ENCODE results near the gene CTNNA2. TPM values are rescaled to one million over a fixed set of nuclear protein-coding genes. Genes with fewer than 3 reads are reported as not detected.

The CTNNA2 gene
- polyA plus RNA-seq, 1 of the 3 experiments (the other 2 are of a cell fraction): 0.30 TPM

DNA sequence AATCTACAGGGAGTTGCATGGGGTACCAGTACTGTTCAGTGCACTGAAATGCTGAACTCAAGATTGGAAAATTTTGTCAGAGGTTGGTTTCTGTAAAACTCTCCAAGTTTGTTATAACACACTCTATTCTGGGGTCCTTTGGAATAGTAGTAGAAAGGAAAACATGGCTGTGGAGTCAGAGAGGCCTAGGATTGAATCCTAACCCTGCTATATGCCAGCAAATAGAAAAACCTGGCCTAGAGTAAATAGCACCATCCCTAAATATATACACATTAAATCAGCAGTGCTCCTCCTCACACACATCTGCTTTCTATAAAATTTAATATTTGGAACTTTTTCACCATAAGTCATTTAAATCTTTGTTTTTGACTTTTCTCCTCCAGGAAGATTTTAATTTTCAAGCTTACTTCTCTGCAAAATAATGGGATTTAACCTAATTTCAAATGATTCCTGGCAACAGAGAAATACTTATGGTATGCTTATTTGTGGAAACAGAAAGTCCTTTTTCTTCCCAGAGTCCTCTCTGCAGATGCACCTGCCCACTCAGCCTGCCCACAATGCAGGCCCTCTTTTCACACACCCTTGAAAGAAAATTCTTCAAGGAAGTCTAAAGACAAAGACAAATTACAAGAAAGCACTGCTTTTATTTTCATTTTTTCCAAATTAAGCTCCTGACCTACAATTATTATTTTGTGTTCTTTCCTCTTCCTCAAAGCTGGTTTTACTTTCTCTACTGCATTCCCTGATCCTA lies 989.2 kb downstream of the CTNNA2 start:
- no peaks in the 10 kb centered on the region for H4K20me1 ChIP-seq (ENCODE audit: insufficient read depth)
- DNase-seq: no peak
- no peak overlapping the region for H2AFZ ChIP-seq (ENCODE audit: low read depth)
- no peak overlapping the region for H3K4me3 ChIP-seq (ENCODE audit: low read depth in 2 of 2, low read length in 1 of 2)
- no peaks in the 10 kb centered on the region for H3K79me2 ChIP-seq (ENCODE audit: insufficient read depth)
- no peak overlapping the region for H3K9ac ChIP-seq
- no peak overlapping the region for H3K4me2 ChIP-seq
- H3K36me3 ChIP-seq (replicated peaks in 1 of 2; ENCODE audit: control insufficient read depth in 1 of 2, insufficient read depth in 2 of 2, low read length in 1 of 2): no peaks in the 10 kb centered on the region
- no peaks in the 10 kb centered on the region for H3K9me2 ChIP-seq
- CTCF ChIA-PET: interaction anchor here (1.3 to 11.7 kb wide), 2 partner anchors 177 to 428 kb away, joined by 3 to 179 read pairs; no protein-coding TSS in a partner anchor
- no peak overlapping the region for H3K27ac ChIP-seq (ENCODE audit: low read depth in 2 of 2, low read length in 1 of 2)
- H3K4me1 ChIP-seq (ENCODE audit: control insufficient read depth in 1 of 2, insufficient read depth in 2 of 2, low read depth in 1 of 2, low read length in 1 of 2): peaks cover 0 to 7% of the 10 kb centered on the region in 2 experiments; a peak in 3 of 4 replicates
- no peaks in the 10 kb centered on the region for H3K27me3 ChIP-seq (ENCODE audit: insufficient read depth)
- H3K9me3 ChIP-seq: no peaks in the 10 kb centered on the region
- TF ChIP-seq TEAD4 (IDR thresholded peaks at IDR 0.05; ENCODE audit: borderline replicate concordance, insufficient read depth) (no peak), JUND (IDR thresholded peaks at IDR 0.05) (no peak), RCOR1 (IDR thresholded peaks at IDR 0.05; ENCODE audit: low read length) (no peak), RFX5 (IDR thresholded peaks at IDR 0.05; ENCODE audit: low read length) (no peak), GATA2 (CRISPR knock-in tag; IDR thresholded peaks at IDR 0.05) (no peak), SIN3A (IDR thresholded peaks at IDR 0.05; ENCODE audit: borderline replicate concordance, low read depth, low read length) (no peak), CHD2 (IDR thresholded peaks at IDR 0.05; ENCODE audit: low read length, partially characterized antibody) (no peak), MEF2A (IDR thresholded peaks at IDR 0.05; ENCODE audit: borderline replicate concordance, low read depth) (no peak), NFIC (IDR thresholded peaks at IDR 0.05; ENCODE audit: borderline replicate concordance) (no peak), YY1 (IDR thresholded peaks at IDR 0.05; ENCODE audit: low read depth) (no peak)
- TF ChIP-seq, protein P1, sequence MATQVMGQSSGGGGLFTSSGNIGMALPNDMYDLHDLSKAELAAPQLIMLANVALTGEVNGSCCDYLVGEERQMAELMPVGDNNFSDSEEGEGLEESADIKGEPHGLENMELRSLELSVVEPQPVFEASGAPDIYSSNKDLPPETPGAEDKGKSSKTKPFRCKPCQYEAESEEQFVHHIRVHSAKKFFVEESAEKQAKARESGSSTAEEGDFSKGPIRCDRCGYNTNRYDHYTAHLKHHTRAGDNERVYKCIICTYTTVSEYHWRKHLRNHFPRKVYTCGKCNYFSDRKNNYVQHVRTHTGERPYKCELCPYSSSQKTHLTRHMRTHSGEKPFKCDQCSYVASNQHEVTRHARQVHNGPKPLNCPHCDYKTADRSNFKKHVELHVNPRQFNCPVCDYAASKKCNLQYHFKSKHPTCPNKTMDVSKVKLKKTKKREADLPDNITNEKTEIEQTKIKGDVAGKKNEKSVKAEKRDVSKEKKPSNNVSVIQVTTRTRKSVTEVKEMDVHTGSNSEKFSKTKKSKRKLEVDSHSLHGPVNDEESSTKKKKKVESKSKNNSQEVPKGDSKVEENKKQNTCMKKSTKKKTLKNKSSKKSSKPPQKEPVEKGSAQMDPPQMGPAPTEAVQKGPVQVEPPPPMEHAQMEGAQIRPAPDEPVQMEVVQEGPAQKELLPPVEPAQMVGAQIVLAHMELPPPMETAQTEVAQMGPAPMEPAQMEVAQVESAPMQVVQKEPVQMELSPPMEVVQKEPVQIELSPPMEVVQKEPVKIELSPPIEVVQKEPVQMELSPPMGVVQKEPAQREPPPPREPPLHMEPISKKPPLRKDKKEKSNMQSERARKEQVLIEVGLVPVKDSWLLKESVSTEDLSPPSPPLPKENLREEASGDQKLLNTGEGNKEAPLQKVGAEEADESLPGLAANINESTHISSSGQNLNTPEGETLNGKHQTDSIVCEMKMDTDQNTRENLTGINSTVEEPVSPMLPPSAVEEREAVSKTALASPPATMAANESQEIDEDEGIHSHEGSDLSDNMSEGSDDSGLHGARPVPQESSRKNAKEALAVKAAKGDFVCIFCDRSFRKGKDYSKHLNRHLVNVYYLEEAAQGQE (IDR thresholded peaks at IDR 0.05; ENCODE audit: low read depth, low read length): no peak
- TF ChIP-seq, protein P2, sequence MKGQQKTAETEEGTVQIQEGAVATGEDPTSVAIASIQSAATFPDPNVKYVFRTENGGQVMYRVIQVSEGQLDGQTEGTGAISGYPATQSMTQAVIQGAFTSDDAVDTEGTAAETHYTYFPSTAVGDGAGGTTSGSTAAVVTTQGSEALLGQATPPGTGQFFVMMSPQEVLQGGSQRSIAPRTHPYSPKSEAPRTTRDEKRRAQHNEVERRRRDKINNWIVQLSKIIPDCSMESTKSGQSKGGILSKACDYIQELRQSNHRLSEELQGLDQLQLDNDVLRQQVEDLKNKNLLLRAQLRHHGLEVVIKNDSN (IDR thresholded peaks at IDR 0.05; ENCODE audit: borderline replicate concordance, low read depth): no peak
- TF ChIP-seq, protein P3, sequence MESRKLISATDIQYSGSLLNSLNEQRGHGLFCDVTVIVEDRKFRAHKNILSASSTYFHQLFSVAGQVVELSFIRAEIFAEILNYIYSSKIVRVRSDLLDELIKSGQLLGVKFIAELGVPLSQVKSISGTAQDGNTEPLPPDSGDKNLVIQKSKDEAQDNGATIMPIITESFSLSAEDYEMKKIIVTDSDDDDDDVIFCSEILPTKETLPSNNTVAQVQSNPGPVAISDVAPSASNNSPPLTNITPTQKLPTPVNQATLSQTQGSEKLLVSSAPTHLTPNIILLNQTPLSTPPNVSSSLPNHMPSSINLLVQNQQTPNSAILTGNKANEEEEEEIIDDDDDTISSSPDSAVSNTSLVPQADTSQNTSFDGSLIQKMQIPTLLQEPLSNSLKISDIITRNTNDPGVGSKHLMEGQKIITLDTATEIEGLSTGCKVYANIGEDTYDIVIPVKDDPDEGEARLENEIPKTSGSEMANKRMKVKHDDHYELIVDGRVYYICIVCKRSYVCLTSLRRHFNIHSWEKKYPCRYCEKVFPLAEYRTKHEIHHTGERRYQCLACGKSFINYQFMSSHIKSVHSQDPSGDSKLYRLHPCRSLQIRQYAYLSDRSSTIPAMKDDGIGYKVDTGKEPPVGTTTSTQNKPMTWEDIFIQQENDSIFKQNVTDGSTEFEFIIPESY (IDR thresholded peaks at IDR 0.05; ENCODE audit: borderline replicate concordance, low read depth): no peak
- TF ChIP-seq, protein P4, sequence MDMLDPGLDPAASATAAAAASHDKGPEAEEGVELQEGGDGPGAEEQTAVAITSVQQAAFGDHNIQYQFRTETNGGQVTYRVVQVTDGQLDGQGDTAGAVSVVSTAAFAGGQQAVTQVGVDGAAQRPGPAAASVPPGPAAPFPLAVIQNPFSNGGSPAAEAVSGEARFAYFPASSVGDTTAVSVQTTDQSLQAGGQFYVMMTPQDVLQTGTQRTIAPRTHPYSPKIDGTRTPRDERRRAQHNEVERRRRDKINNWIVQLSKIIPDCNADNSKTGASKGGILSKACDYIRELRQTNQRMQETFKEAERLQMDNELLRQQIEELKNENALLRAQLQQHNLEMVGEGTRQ (IDR thresholded peaks at IDR 0.05; ENCODE audit: borderline replicate concordance, low read depth, low read length): no peak
- H3F3A ChIP-seq (replicated peaks; ENCODE audit: insufficient read depth): no peaks in the 10 kb centered on the region
- POLR2A ChIA-PET: no interaction called here

Data from SK-N-SH (cell line).